GM21526 (cell line): ENCODE data around the gene PIGU.
"Not testable (repeated sequence)": the region's sequence is repeated elsewhere in the genome, so short reads cannot be mapped to it uniquely, and the experiment has no call there.

ENCODE experiments used
- ATAC-seq: cut with Tn5 transposase; IDR thresholded peaks from one replicate; pipeline ENCODE4 v1.9.1; 2021; ENCODE audit warnings: moderate library complexity; ENCODE audit not compliant: unreplicated experiment, low FRiP score

Gene PIGU

GRCh38 chr20:34663213-34663943, 13.5 kb downstream of the PIGU start:
- ATAC-seq, result no peak

GRCh38 chr20:34661811-34662210, 15.1 kb downstream of the PIGU start:
- not testable (repeated sequence) for ATAC-seq

- ATAC-seq, result not testable (repeated sequence)
Measured at GRCh38 chr20:34658654-34659053, 18.2 kb downstream of the PIGU start.

GRCh38 chr20:34654207-34654744, 22.6 kb downstream of the PIGU start:
- ATAC-seq, result no peak

GRCh38 chr20:34651200-34651599, 25.7 kb downstream of the PIGU start:
- no peak for ATAC-seq

GRCh38 chr20:34647737-34648136, 29.2 kb downstream of the PIGU start:
- no peak for ATAC-seq

- no peak for ATAC-seq
Measured at GRCh38 chr20:34644951-34645350, 31.9 kb downstream of the PIGU start.

- ATAC-seq, result no peak
Measured at GRCh38 chr20:34644345-34644744, 32.5 kb downstream of the PIGU start.

GRCh38 chr20:34643928-34644327, 33.0 kb downstream of the PIGU start:
- no peak for ATAC-seq

GRCh38 chr20:34642009-34642408, 34.9 kb downstream of the PIGU start:
- no peak for ATAC-seq

GRCh38 chr20:34639755-34640222, 37.1 kb downstream of the PIGU start:
- no peak for ATAC-seq

GRCh38 chr20:34638532-34638931, 38.4 kb downstream of the PIGU start:
- no peak for ATAC-seq

- ATAC-seq, result no peak
Measured at GRCh38 chr20:34638039-34638292, 38.9 kb downstream of the PIGU start.

GRCh38 chr20:34637245-34638038, 39.5 kb downstream of the PIGU start:
- no peak for ATAC-seq

- no peak for ATAC-seq
Measured at GRCh38 chr20:34636648-34637047, 40.2 kb downstream of the PIGU start.

GRCh38 chr20:34634392-34634791, 42.5 kb downstream of the PIGU start:
- ATAC-seq, result no peak

GRCh38 chr20:34632870-34633452, 43.9 kb downstream of the PIGU start:
- ATAC-seq, result no peak

GRCh38 chr20:34629904-34630303, 47.0 kb downstream of the PIGU start:
- ATAC-seq, result no peak

- no peak for ATAC-seq
Measured at GRCh38 chr20:34629342-34629741, 47.5 kb downstream of the PIGU start.

- no peak for ATAC-seq
Measured at GRCh38 chr20:34628026-34628425, 48.9 kb downstream of the PIGU start.

- ATAC-seq, result no peak
Measured at GRCh38 chr20:34627458-34627857, 49.4 kb downstream of the PIGU start.
